Mucosa of rectum (tissue), 2 donors: ENCODE results near the gene COL18A1.

ENCODE experiments used
- H3K27ac ChIP-seq, 2 donors: one replicate each; pipeline ENCODE4 v1.7.0; 2013; ENCODE audit warnings: inconsistent platforms in 2 of 2, low read depth in 2 of 2, low read length in 2 of 2
- H3K27me3 ChIP-seq, 2 donors: one replicate each; pipeline ENCODE4 v1.7.0; 2013; ENCODE audit warnings: low read length in 2 of 2; ENCODE audit not compliant: control insufficient read depth in 2 of 2, insufficient read depth in 2 of 2
- H3K36me3 ChIP-seq, 2 donors: one replicate each; pipeline ENCODE4 v1.7.0; 2013; ENCODE audit warnings: low read length in 2 of 2; ENCODE audit not compliant: control insufficient read depth in 2 of 2, insufficient read depth in 2 of 2
- H3K4me1 ChIP-seq, 2 donors: one replicate each; pipeline ENCODE4 v1.7.0; 2013; ENCODE audit warnings: low read length in 2 of 2, mild to moderate bottlenecking in 1 of 2; ENCODE audit not compliant: control insufficient read depth in 2 of 2, insufficient read depth in 2 of 2
- H3K4me3 ChIP-seq, 2 donors: one replicate each; pipeline ENCODE4 v1.7.0; 2013; ENCODE audit warnings: low read length in 2 of 2
- H3K9ac ChIP-seq, 2 donors: one replicate each; pipeline ENCODE4 v1.7.0; 2013; ENCODE audit warnings: low read length in 2 of 2, low read depth in 1 of 2, mild to moderate bottlenecking in 1 of 2
- H3K9me3 ChIP-seq, 2 donors: one replicate each; pipeline ENCODE4 v1.7.0; 2013; ENCODE audit warnings: low read length in 2 of 2; ENCODE audit not compliant: control insufficient read depth in 2 of 2
- donor health status: healthy.
- donor health status: Normal muscosa, but diverticular disease.

The COL18A1 gene

DNA sequence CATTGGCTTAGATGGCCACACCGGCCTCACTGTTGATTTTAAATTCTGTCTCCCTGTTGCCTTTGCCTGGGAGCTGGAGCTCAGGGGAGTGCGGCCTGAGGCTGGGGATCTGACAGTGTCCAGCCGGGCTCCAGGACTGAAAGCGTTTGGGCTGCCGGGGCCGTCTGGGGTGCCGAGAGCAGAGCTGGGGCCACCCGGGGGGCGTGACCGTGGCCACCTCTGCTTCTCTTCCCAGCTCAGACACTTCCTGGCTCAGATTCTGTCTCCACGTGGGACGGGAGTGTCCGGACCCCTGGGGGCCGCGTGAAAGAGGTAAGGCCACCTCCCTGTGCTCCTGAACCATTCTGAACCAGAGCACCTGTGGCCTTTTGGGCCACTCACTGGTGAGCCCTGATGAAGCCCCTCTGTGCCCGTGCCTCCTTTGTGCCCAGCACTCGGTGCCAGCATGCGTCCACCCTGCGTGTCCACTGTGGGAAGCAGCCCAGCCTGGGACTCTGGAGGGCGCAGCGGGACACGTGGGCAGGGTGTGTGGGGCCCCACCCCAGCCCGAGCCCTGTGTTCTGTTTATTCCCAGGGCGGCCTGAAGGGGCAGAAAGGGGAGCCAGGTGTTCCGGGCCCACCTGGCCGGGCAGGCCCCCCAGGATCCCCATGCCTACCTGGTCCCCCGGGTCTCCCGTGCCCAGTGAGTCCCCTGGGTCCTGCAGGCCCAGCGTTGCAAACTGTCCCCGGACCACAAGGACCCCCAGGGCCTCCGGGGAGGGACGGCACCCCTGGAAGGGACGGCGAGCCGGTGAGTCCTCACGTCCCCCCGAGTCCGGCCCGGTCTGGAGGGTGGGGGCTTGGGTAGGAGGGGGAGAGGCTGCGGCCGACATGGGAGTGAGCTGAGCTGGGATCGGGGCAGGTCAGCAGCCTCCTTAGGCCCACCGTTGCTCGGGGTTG, 72.5 kb downstream of the COL18A1 start:
- H3K27ac ChIP-seq: peak overlapping the region in 1 of 2 donors; percentile 74
- peaks cover 0 to 14% of the 10 kb centered on the region in 2 donors for H3K36me3 ChIP-seq

GRCh38 chr21:45478115-45478801, 73.3 kb downstream of the COL18A1 start:
- peak overlapping the region in 1 of 2 donors; percentile 74 for H3K27ac ChIP-seq
- H3K9ac ChIP-seq: peak overlapping the region in 1 of 2 donors; percentile 41
- H3K36me3 ChIP-seq: peaks cover 0 to 14% of the 10 kb centered on the region in 2 donors
- H3K4me1 ChIP-seq: peaks cover 0 to 8% of the 10 kb centered on the region in 2 donors
- H3K27me3 ChIP-seq: no peaks in the 10 kb centered on the region
- no peaks in the 10 kb centered on the region for H3K9me3 ChIP-seq
- H3K4me3 ChIP-seq: peak overlapping the region; percentile 37 to 61

More for the DNA sequence above, 72.5 kb downstream of the COL18A1 start:
- peaks cover 0 to 8% of the 10 kb centered on the region in 2 donors for H3K4me1 ChIP-seq
- peak overlapping the region in 1 of 2 donors; percentile 61 for H3K4me3 ChIP-seq
- H3K9me3 ChIP-seq: no peaks in the 10 kb centered on the region
- no peaks in the 10 kb centered on the region for H3K27me3 ChIP-seq
- no peak overlapping the region for H3K9ac ChIP-seq

DNA sequence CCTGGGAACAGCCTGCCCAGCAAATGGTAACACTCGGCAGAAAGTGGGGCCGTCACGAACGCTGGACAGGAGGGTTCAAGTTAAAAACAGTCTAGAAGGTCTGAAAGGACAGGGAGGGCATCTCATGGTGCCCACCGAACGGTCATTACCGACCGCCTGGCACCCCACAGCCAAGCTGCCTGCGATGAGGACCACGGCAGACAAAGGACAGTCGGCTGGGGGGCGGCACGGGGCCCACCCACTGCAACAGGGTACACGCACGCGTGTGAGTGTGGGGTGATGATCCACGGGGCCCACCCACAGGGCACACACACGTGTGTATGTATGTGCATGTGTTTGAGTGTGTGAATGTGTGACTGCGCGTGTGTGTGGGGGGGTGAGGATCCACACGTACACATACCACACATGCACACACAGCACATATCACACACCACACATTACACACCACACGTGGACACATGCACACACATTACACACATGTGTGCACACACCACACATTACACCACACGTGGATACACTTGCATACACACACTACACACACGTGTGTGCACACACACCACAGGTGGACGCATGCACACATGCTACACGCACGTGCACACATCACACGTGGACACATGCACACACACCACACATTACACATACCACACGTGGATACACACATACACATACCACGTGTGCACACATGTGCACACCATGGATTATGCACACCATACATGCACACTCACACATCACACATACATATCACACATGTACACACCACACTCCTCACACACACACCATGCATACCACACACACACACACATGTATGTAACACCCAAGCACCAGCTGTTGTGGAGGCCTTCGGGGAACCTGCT, 74.1 kb downstream of the COL18A1 start:
- peak overlapping the region in 1 of 2 donors; percentile 24 for H3K9ac ChIP-seq
- peak overlapping the region in 1 of 2 donors; percentile 74 for H3K27ac ChIP-seq
- peaks cover 0 to 8% of the 10 kb centered on the region in 2 donors for H3K4me1 ChIP-seq
- peak overlapping the region in 1 of 2 donors; percentile 61 for H3K4me3 ChIP-seq
- H3K27me3 ChIP-seq: no peaks in the 10 kb centered on the region
- H3K9me3 ChIP-seq: no peaks in the 10 kb centered on the region
- peaks cover 0 to 14% of the 10 kb centered on the region in 2 donors for H3K36me3 ChIP-seq

DNA sequence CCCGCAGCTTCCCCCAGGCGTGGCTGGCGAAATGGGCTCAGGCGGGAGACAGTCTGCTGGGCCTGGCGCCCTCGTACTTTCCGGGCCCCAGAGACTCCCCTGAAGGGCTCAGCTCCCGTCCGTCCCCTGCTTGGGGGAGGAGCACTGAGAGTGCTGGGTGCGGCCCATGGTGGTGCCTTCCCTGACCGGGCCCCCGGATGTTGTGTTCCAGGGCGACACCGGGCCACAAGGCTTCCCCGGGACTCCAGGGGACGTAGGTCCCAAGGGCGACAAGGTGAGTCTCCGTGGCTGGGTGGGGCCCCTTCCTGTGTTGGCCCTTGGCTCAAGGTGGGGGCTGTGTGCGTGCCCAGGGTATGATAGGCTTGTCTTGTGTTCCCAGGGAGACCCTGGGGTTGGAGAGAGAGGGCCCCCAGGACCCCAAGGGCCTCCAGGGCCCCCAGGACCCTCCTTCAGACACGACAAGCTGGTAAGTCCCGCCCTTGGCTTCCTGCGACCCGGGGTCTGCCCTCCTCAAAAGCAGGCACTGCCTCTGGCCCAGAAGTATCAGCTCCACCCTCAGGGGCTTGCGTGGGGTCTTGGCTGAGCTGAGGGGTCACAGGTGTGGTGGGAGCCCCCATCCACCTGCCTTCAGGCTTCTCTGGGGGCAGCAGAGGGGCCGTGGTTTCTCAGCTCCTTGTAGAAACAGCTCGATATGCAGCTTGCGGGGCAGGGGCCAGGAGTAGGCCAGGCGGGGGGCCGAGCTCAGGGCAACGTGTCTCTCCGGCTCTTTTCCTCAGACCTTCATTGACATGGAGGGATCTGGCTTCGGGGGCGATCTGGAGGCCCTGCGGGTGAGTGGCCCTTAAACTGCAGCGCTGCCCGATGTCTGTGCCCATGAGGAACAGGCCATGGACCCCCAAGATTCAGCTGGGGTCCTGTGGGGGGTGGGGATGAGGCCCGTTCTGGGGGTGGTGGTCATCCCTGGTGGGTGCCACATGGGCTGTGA, 75.0 kb downstream of the COL18A1 start:
- no peak overlapping the region for H3K9ac ChIP-seq
- H3K27ac ChIP-seq: no peak overlapping the region
- peaks cover 0 to 11% of the 10 kb centered on the region in 2 donors for H3K36me3 ChIP-seq
- H3K27me3 ChIP-seq: no peaks in the 10 kb centered on the region
- no peaks in the 10 kb centered on the region for H3K9me3 ChIP-seq
- H3K4me1 ChIP-seq: peaks cover 0 to 8% of the 10 kb centered on the region in 2 donors
- H3K4me3 ChIP-seq: no peak overlapping the region

DNA sequence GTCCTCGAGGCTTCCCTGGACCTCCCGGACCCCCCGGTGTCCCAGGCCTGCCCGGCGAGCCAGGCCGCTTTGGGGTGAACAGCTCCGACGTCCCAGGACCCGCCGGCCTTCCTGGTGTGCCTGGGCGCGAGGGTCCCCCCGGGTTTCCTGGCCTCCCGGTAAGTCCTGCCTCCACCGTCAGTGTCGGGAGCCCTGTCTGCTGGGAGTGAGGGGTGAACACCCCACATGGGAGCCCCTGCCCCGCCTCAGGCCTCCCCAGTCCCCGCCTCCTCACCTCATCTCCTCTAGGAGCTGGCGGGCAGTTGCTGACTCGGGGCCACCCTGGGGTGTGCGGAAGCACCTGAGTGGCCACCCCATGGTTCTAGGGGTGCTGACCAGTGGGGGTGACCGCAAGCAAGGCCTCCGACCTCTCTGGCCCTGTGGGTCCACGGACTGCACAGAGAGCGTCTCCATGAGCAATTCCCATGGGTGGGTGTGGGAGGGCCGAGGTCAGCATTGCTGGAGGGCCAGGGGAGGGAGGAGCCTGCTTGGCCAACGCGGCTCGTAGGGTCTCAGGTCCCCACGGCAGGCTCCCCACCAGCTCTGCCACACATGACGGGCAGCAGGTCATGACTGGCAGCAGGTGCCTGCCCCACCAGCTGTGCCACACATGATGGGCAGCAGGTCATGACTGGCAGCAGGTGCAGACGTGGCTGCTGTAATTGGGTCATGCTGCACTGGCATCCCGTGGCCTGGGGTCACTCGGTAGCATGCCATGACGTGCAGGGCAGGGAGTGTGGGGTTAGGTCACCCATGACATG, 75.9 kb downstream of the COL18A1 start:
- Histone ChIP-seq H3K9me3 (no peaks in the 10 kb centered on the region), H3K4me1 (peaks cover 0 to 8% of the 10 kb centered on the region in 2 donors), H3K36me3 (peaks cover 0 to 11% of the 10 kb centered on the region in 2 donors)

GRCh38 chr21:45481566-45481965, 76.6 kb downstream of the COL18A1 start:
- Histone ChIP-seq H3K27ac (no peak overlapping the region), H3K4me3 (no peak overlapping the region), H3K9ac (no peak overlapping the region), H3K9me3 (no peaks in the 10 kb centered on the region), H3K27me3 (no peaks in the 10 kb centered on the region), H3K4me1 (peaks cover 0 to 8% of the 10 kb centered on the region in 2 donors), H3K36me3 (peaks cover 0 to 9% of the 10 kb centered on the region in 2 donors)

More for the DNA sequence above, 75.9 kb downstream of the COL18A1 start:
- Histone ChIP-seq H3K27me3 (no peaks in the 10 kb centered on the region), H3K9ac (no peak overlapping the region), H3K27ac (no peak overlapping the region), H3K4me3 (no peak overlapping the region)

DNA sequence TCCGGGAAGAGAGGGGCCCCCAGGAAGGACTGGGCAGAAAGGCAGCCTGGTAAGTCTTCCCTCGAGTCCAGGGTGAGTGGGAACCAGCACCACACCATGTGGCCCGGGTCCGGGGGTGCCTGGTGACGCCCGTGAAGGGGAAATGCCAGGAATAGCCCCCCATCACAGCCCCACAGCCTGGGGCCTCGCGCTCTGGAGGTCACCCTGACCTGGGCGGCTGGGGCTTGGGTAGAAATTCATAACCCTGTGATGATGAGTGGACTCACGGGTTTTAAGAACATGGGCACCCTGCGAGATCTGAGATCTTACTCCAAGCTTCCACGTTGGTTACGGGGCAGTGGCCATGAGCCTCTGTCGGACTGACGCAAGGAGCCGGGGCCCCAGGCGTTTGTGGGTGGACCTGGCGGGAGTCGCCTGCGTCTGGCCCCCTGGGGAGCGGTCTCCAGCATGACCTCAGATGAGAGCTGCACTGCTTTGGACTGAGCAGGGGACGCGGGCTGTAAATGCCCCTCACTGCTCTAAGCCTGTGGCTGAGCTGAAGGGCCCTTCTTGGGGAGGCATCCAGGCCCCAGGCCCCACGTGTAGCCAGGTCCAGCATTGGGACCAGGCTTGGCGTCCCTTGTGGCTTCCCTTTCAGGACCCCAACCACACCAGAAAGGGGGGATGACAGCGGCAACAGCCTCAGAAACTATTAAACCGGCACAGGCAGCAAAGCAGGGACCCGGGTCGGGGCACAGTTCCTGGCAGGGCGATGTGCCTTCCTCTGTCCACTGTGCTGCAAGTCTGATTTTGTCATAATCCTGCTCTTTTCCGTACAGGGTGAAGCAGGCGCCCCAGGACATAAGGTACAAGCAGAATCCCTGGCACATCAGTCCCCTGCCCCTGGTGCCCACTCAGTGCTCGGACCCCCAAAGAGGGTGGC, 77.3 kb downstream of the COL18A1 start:
- Histone ChIP-seq H3K27ac (peak overlapping the region in 1 of 2 donors; percentile 74), H3K9ac (no peak overlapping the region), H3K36me3 (peaks cover 0 to 8% of the 10 kb centered on the region in 2 donors), H3K9me3 (no peaks in the 10 kb centered on the region), H3K4me1 (peaks cover 0 to 8% of the 10 kb centered on the region in 2 donors), H3K27me3 (no peaks in the 10 kb centered on the region), H3K4me3 (no peak overlapping the region)
